PC-3 (cell line): ENCODE results near the gene TSPO. TPM values are rescaled to one million over a fixed set of nuclear protein-coding genes. Genes with fewer than 3 reads are reported as not detected.

Experiments used
- ATAC-seq: fragments of 200-7000 bp; cut with Tn5 transposase; 2 replicates; pipeline ENCODE4 v1.9.1; 2020; ENCODE audit warnings: mild to moderate bottlenecking, moderate library complexity
- BruUV-seq: library from RNA; stranded (reverse); fragments of 400-500 nt; replicated peaks from 2 replicates; lab custom pipeline; 2021; lab: Mats Ljungman, UMichigan
- CTCF ChIA-PET: fragments of 300-600 bp; sonication (Branson Sonifier 250); formaldehyde crosslinking; loops from one replicate; lab custom pipeline; 2022; ENCODE audit warnings: antibody characterized with exemption; lab: Charles Lee
- POLR2A ChIA-PET: fragments of 300-600 bp; sonication (Branson Sonifier 250); formaldehyde crosslinking; loops from one replicate; lab custom pipeline; 2022; ENCODE audit warnings: antibody characterized with exemption; ENCODE audit not compliant: unreplicated experiment; lab: Charles Lee
- DNase-seq: peaks from one replicate; pipeline ENCODE4 v3.0.0-alpha.2; 2015
- H2AFZ ChIP-seq: fragments of 300-600 bp; sonication (generic); 2 replicates; pipeline ENCODE4 v1.6.0; 2016; ENCODE audit warnings: antibody characterized with exemption, low read length
- H3F3A ChIP-seq: fragments of 300-600 bp; sonication (generic); one replicate; pipeline ENCODE4 v1.6.0; 2017; ENCODE audit warnings: antibody characterized with exemption, low read length, control low read depth, mild to moderate bottlenecking; ENCODE audit not compliant: unreplicated experiment
- H3K27ac ChIP-seq: fragments of 300-600 bp; sonication (generic); 2 replicates; pipeline ENCODE4 v1.5.1; 2016; ENCODE audit warnings: mild to moderate bottlenecking, low read length
- H3K27me3 ChIP-seq: fragments of 300-600 bp; sonication (generic); 2 replicates; pipeline ENCODE4 v1.6.1; 2016; ENCODE audit warnings: low read length, mixed read lengths
- H3K36me3 ChIP-seq: fragments of 300-600 bp; sonication (generic); 2 replicates; pipeline ENCODE4 v1.6.1; 2016; ENCODE audit warnings: low read depth, mixed run types, low read length, mixed read lengths
- H3K4me1 ChIP-seq: fragments of 300-600 bp; sonication (generic); 2 replicates; pipeline ENCODE4 v1.5.1; 2016; ENCODE audit warnings: low read length; ENCODE audit not compliant: insufficient read depth
- H3K4me2 ChIP-seq: fragments of 300-600 bp; sonication (generic); 2 replicates; pipeline ENCODE4 v1.6.0; 2016; ENCODE audit warnings: low read length
- H3K4me3 ChIP-seq: fragments of 300-600 bp; sonication (generic); 2 replicates; pipeline ENCODE4 v1.5.1; 2016; ENCODE audit warnings: mild to moderate bottlenecking, low read length, mixed read lengths
- H3K79me2 ChIP-seq: fragments of 300-600 bp; sonication (generic); 2 replicates; pipeline ENCODE4 v1.6.1; 2017; ENCODE audit warnings: low read length, mixed read lengths
- H3K9ac ChIP-seq: fragments of 300-600 bp; sonication (generic); 2 replicates; pipeline ENCODE4 v1.6.0; 2016; ENCODE audit warnings: mild to moderate bottlenecking, low read length
- H3K9me2 ChIP-seq: fragments of 300-600 bp; sonication (generic); replicated peaks from 2 replicates; pipeline ENCODE4 v1.6.1; 2016; ENCODE audit warnings: mixed run types, low read length, mixed read lengths
- H3K9me3 ChIP-seq: fragments of 300-600 bp; sonication (generic); 2 replicates; pipeline ENCODE4 v1.6.1; 2016; ENCODE audit warnings: low read length, mixed read lengths
- H4K20me1 ChIP-seq: fragments of 300-600 bp; sonication (generic); 2 replicates; pipeline ENCODE4 v1.6.1; 2016; ENCODE audit warnings: low read length, mixed read lengths
- CTCF ChIP-seq: fragments of 300-600 bp; sonication (generic); conservative IDR thresholded peaks from 2 replicates; pipeline ENCODE4 v1.5.1; 2017; ENCODE audit warnings: antibody characterized with exemption, low read depth, mild to moderate bottlenecking, low read length
- EZH2 ChIP-seq: fragments of 300-600 bp; sonication (generic); IDR thresholded peaks from one replicate; pipeline ENCODE4 v1.6.1; 2017; ENCODE audit warnings: antibody characterized with exemption, mild to moderate bottlenecking, low read length; ENCODE audit not compliant: unreplicated experiment
- EZH2phosphoT487 ChIP-seq: fragments of 300-600 bp; sonication (generic); IDR thresholded peaks from 2 replicates; pipeline ENCODE4 v1.6.1; 2018; ENCODE audit warnings: mild to moderate bottlenecking, antibody characterized with exemption, low read length, borderline replicate concordance
- intact Hi-C: fragments of 100-400 bp; cut with micrococcal nuclease; formaldehyde crosslinking; loops from 2 replicates; pipeline ENCODE4 v1.9.0; 2023
- total RNA-seq: library from RNA; depleted of rRNA; stranded (reverse); fragments of >200 nt; gene quantifications from 2 replicates; pipeline ENCODE4 v1.2.3, GENCODE V29; 2014

TSPO gene
- total RNA-seq, 1 experiment from 2014 or later: 349 TPM

GRCh38 chr22:43129426-43130425, 21.6 kb upstream of the TSPO start:
- no TSS peak for BruUV-seq
- Histone ChIP-seq H3K9ac (no peak overlapping the region), H4K20me1 (no peaks in the 10 kb centered on the region), H3K27me3 (no peaks in the 10 kb centered on the region), H3K4me3 (no peak overlapping the region), H3K4me2 (no peak overlapping the region), H3K79me2 (peaks cover 12% of the 10 kb centered on the region), H3K9me3 (no peaks in the 10 kb centered on the region), H2AFZ (no peak overlapping the region), H3K9me2 (no peaks in the 10 kb centered on the region), H3K4me1 (peaks cover 36% of the 10 kb centered on the region), H3K36me3 (no peaks in the 10 kb centered on the region; the same call in 1 of the 2 replicates), H3F3A (no peaks in the 10 kb centered on the region), H3K27ac (no peak overlapping the region)
- CTCF ChIA-PET: no interaction called here
- ATAC-seq (no peak), DNase-seq (no peak)
- intact Hi-C loops: no loop called here
- POLR2A ChIA-PET: no interaction called here
- TF ChIP-seq CTCF (no peak), EZH2 (no peak), EZH2phosphoT487 (no peak)

GRCh38 chr22:43131773-43132501, 19.4 kb upstream of the TSPO start:
- BruUV-seq: no TSS peak
- no peak for ATAC-seq
- no peak for TF ChIP-seq EZH2phosphoT487
- no peak for TF ChIP-seq EZH2
- TF ChIP-seq CTCF: no peak
- ChIA-PET CTCF (interaction anchor here (0.6 kb wide), 1 partner anchor 100 kb away, joined by 24 read pairs; no protein-coding TSS in a partner anchor), POLR2A (no interaction called here)
- H3K27ac ChIP-seq: no peak overlapping the region
- intact Hi-C loops: no loop called here
- H2AFZ ChIP-seq: no peak overlapping the region
- no peak overlapping the region for H3K9ac ChIP-seq
- H3K4me3 ChIP-seq: no peak overlapping the region
- H4K20me1 ChIP-seq: no peaks in the 10 kb centered on the region
- H3F3A ChIP-seq: no peaks in the 10 kb centered on the region
- no peaks in the 10 kb centered on the region for H3K9me2 ChIP-seq
- no peak for DNase-seq
- H3K4me1 ChIP-seq: peaks cover 28% of the 10 kb centered on the region
- peaks cover 8% of the 10 kb centered on the region for H3K36me3 ChIP-seq
- no peaks in the 10 kb centered on the region for H3K27me3 ChIP-seq
- H3K79me2 ChIP-seq: peaks cover 12% of the 10 kb centered on the region
- H3K9me3 ChIP-seq: no peaks in the 10 kb centered on the region
- no peak overlapping the region for H3K4me2 ChIP-seq
